ENCODE data around the gene ABHD12.
A peak's percentile ranks its signal among the peaks of the same experiment; 100 is the strongest.
"Not testable (repeated sequence)": the region's sequence is repeated elsewhere in the genome, so short reads cannot be mapped to it uniquely, and the experiment has no call there.

ABHD12 gene

DNA sequence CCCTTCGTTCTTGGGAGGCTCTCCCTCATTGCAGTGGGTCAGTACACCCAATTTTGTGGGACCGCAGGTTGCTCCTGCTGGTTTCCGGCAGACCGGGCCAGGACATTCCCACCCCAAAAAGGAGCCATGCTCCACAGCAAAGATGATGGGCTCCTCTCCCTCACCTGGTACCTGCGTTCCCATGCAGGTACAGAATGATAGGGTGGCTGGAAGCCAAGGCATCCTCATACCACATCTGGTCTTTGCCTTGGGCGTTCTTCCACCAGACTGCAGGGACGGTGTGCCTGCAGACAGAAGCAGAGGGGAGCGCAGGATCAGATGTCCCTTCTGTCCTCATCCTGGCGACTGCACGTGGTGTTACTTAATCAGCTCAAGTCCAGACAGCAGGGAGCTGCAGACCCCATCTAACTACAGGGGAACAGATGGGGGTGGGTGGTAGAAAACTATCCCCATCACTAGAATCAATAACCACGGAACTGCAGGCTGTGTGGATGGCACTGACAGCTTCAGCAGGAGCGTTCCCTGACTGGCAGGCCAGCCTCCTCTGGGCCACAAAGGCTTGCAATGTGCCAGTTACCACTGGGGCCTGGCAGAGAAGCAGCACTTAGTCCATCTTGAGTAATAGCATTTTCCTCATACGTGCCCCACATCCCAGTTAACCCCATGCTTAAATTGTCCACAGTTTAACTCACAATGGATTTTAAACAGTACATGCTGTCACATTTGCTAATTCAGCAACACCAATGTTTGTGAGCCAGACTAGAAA is 70.4 kb downstream of the ABHD12 start:
- DNase-seq, result no peak

DNA sequence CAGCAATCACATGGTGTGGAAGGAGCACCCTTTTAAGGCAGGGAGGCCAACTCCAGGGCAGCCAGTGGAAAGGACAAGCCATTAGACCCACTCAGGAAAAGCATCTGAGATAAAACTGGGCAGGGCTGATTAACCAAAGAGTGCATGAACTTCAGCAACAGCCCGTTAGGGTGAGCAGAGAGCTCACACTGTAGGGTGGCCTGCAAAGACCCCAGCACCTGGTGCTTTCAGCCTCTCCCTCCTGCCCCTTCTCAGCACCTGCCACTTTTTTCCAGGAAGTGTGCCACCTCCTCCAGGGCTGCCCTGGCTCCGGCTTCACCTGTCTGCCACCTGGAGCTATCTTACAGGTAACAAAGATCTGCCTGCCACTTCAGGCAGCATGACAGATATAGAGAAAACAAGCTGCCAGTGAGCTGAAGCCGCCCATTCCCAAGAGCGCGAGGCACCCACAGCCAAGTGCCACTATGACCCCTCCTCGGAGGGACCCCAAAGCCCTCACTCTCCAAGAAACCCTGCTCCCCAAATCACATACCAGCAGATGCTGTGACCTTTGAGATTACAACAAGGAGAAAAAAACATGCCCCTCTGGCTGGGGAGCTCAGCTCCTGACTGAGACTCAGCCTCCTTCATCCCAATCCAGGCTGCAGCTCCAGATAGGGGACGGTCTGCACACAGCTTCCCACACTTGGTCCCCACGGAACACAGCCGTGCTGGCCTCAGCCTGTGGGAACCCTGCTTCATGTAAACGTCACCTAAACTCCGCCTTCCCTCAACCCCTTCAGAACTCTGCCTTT is 71.2 kb downstream of the ABHD12 start:
- DNase-seq, result no peak

- no peak for DNase-seq
These were observed 72.0 kb downstream of the ABHD12 start for GRCh38 chr20:25318471-25319240.

GRCh38 chr20:25317351-25318075 is 73.1 kb downstream of the ABHD12 start:
- DNase-seq, result no peak

- DNase-seq, result no peak
These were observed 74.0 kb downstream of the ABHD12 start for GRCh38 chr20:25316506-25317190.

DNA sequence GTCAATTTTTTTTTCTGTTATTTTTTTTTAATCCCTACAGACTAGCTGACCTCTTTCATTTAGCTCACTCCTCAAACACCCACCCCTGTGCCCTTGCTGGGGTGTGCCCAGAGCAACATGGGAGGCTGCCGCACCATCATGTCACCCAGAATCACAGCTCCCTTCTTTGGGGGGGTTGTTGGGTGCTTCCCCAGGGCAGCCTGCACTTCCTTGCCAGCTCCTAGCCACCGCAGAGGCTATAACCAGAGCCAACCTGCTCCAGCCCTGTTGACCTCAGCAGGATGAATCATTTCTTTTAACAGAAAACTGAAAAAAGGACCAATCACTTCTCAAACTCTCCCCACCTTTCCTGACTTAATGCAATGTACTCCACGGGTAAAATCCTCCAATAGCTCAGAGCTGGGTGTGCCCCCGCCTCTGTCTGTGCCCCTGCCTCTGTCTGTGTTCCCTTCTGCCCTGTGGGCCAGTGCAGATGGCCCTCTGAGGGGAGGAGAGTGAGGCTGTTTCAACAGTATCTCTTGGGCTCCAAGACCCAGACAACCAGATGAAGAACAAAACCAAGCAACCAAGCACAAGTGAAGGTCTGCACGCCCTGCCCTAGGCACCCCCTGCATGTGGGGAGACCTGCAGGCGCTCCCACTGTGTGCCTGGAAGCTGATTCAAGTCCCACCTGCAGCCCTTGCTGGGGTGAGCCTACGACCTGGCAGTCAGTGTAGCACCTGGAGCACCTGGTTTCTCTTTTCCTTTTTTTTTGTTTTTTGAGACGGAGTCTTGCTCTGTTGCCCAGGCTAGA is 75.0 kb downstream of the ABHD12 start:
- DNase-seq, result no peak

DNA sequence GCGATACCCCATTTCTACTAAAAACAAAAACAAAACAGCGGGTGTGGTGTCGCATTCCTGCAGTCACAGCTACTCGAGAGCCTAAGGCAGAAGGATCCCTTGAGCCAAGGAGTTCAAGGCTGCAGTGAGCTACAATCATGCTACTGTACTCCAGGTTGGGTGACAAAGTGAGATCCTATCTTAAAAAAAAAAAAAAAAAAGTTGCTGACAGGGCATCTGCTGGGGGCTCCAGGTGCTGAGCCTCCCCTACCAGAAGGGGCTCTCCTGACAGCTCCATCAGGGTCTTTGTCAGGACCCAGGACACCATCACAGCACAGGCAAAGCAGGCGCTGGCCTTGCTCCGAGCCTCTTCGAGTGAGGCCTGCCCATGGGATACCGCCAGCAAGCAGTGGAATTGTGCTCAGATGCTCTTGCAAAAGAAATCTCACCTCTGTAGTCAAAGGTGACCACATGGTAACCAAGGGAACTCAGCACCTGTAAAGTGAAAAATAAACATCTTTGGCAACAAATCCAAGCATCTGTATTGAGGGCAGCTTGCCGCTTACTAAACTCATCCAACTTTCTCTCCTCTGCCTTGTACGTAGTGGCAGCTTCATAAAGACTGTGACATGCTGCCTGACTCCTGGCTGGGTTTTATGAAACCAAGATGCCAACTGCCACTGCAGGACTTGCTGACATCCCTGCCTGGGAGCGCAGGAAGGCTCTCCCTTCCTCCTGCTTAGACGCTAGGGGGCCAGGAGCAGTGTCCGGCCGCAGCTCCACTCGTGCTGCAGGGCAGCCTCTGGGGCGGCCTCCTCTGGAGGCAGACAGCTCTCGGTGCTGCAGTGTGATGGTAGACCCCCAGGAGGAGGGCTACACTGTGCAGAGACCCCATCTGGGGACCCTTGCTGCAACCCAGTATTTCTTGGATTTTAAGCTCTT is 75.9 kb downstream of the ABHD12 start:
- DNase-seq, result peak in 1 of 2 donors; percentile 0

GRCh38 chr20:25313593-25313992 is 77.0 kb downstream of the ABHD12 start:
- DNase-seq, result no peak

DNA sequence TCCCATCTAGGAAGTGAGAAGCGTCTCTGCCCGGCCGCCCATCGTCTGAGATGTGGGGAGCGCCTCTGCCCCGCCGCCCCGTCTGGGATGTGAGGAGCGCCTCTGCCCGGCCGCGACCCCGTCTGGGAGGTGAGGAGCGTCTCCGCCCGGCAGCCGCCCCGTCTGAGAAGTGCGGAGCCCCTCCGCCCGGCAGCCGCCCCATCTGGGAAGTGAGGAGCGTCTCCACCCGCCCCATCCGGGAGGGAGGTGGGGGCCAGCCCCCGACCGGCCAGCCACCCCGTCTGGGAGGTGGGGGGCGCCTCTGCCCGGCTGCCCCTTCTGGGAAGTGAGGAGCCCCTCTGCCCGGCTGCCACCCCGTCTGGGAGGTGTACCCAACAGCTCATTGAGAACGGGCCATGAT is 77.9 kb downstream of the ABHD12 start:
- not testable (repeated sequence) for DNase-seq

GRCh38 chr20:25310921-25311728 is 79.5 kb downstream of the ABHD12 start:
- DNase-seq, result peak in 1 of 2 donors; percentile 0

- peak; percentile 36 to 42 for DNase-seq
These were observed 80.2 kb downstream of the ABHD12 start for GRCh38 chr20:25310268-25310920.

DNA sequence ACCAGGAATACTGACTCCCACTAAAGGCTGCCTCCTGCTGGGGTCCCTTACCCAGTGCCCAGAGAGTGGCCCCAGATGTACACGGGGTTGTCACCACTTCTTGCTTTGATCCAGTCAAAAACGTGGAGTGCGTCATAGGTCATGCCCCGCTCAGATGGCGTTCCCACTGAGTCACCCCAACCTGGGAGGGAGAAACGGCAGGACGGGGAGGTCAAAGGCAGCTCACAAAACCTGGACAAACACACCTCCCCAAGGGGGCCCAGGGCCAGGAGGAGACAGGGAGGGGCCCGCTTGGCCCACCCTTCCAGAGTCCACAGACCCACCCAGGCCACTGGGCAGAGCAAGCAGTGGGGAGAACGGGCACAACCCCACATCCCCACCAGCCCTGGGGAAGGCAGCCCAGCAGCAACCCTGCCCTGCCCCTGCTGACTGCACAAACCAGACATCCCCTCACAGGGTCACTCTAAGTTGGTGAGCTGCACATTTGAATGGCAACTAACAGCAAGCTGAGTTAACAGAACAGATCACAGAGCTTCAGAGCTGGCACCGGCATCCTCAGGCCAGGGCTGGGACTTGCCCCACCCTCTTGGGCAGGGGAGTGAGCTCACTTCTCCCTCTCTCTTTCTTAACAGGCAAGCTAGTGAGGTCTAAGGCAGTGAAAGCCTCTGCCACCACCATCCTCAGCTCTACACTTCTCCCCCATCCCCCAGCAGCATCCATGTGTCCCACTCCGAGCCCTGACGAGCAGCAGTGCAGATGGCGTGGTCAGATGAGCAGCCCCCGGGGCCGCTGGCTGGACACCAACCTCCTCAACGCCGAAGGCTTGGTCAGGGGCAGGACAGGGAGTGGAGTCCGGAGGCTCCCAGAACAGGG is 81.0 kb downstream of the ABHD12 start:
- DNase-seq, result no peak

DNA sequence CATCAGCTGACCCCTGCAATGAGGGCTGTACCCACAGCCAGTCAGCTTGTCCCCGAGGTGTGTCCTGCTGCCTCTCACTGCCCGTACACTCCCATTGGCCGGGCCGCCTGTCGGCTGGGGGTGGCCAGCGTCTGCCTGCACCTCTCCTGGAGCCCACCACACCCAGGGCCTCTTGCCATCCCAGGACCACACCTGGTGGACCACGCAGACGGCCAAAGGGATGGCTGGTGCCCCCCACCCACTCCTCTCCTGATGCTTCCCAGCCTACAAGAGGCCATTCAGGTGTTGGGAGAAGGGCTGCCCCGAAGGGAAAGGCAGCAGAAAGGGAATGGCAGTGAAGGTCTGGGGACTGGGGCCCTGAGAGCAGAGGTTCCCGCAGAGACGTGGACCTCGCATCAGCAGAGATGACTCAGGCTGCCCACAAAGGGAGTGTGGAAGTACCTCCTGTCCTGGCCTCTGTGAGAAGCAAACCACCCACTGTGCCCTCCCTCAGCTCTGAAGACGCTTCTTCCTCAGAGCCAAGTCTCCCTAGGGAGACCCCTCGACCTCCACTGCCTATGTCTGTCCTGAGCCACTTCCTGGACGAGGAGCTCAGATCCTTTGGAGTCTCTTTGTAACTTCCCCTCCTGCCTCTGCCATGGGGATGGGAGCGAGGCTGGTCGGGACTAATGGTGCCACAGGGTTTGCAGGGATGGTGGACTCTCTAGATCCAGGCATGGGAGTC is 81.8 kb downstream of the ABHD12 start:
- no peak for DNase-seq

DNA sequence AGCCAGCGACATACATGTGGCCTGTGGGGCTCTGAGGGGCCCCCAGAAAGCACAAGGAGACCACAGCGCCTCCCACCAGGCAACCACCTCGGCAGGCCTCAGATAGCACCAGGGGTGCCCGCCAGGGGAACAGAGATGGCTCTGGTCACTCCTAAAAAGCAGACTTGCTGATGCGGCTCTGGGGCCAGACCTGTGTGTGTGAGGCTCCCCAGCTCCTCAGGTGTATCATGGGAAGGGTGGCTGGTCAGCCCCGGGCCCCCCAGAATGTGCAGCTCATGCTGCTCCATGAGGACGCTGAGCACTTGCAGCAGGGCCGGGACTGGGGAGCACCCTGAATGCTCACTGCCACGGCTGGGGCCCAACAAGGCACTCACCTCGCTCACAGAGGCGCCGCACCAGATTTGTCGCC is 82.5 kb downstream of the ABHD12 start:
- no peak for DNase-seq

DNA sequence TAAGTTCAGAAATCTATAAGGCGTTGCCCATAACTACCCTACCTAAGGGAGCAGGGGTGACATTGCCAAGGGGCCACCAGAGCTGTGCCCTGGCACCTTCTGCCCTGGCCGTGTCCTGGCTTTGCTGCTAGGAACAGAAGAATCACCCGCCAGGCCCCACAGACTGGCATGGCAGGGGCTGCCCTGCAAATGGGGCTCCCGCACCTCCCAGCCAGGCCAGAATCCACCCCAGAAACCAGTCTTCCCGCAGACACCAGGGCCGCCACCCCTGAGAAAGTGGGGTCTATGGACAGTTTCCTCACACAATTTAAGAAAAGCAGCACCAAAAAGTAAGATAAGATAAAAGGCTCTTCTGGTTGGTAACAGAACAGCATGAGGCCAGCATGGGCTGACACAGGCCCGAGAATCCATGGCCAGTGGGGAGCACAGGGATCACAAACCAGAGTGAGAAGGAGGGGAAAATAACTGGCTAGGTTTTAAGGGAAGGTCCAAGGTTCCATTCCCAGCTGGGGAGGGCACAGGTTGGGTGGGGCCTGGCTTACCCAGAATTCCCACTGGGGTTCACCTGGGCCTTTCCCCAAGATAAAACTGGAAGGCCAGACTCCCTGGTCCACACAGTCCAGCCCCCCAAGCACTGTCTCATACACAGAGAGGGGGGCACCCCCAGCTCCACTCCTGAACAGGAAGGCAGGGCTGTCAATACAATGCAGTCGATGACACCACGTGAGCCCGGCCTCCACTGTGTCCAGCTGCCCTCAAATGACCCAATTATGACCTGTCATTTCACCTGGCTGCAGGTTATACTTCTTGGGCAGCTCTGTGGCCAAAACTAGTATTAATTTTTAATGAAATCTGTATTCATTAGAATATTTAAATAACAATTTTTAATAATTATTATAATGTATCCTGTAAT is 83.4 kb downstream of the ABHD12 start:
- DNase-seq, result no peak

GRCh38 chr20:25304025-25304549 is 86.5 kb downstream of the ABHD12 start:
- no peak for DNase-seq

Data from activated CD4-positive, alpha-beta T cell treated with anti-CD3 and anti-CD28 coated beads for 4 hours (primary cell).